Vagina (tissue), 2 donors: ENCODE measurements around the gene FAM200B. TPM values are rescaled to one million over a fixed set of nuclear protein-coding genes. Genes with fewer than 3 reads are reported as not detected.

Source experiments
- DNase-seq, 2 donors: peaks; one replicate each; pipeline ENCODE4 v3.0.0-alpha.2; 2017; ENCODE audit errors: extremely low spot score in 2 of 2
- H3K27ac ChIP-seq: fragments of 200-600 bp; sonication (generic); one replicate; pipeline ENCODE4 v1.5.1; 2019
- H3K27me3 ChIP-seq: fragments of 200-600 bp; sonication (generic); one replicate; pipeline ENCODE4 v1.5.1; 2019
- H3K36me3 ChIP-seq, 2 donors: fragments of 200-600 bp; sonication (generic); one replicate each; pipeline ENCODE4 v1.5.1; 2017 to 2019
- H3K4me1 ChIP-seq: fragments of 200-600 bp; sonication (generic); one replicate; pipeline ENCODE4 v1.5.1; 2019
- H3K4me3 ChIP-seq, 2 donors: fragments of 200-600 bp; sonication (generic); 1 replicate in 1 of 2; 2 replicates in 1 of 2; pipeline ENCODE4 v1.5.1; 2016 to 2019
- H3K9me3 ChIP-seq: fragments of 200-600 bp; sonication (generic); one replicate; pipeline ENCODE4 v1.5.1; 2019
- CTCF ChIP-seq, 3 experiments: fragments of 450-650 bp in 2 of 3; fragments of 200-600 bp in 1 of 3; sonication (generic) in 1 of 3; IDR thresholded peaks; one replicate each; pipeline ENCODE4 v1.5.1; 2017 to 2019; ENCODE audit warnings: antibody characterized with exemption in 3 of 3, mild to moderate bottlenecking in 2 of 3, moderate library complexity in 2 of 3
- POLR2A ChIP-seq, 2 donors: fragments of 450-650 bp; IDR thresholded peaks; one replicate each; pipeline ENCODE4 v1.6.1; 2017; ENCODE audit warnings: antibody characterized with exemption in 2 of 2, mild to moderate bottlenecking in 2 of 2, moderate library complexity in 2 of 2
- POLR2AphosphoS5 ChIP-seq, 2 donors: sonication (generic); formaldehyde crosslinking; IDR thresholded peaks; one replicate each; pipeline ENCODE4 v1.9.0; 2017; ENCODE audit warnings: antibody characterized with exemption in 2 of 2, mild to moderate bottlenecking in 2 of 2, low read depth in 1 of 2; ENCODE audit not compliant: insufficient read depth in 1 of 2
- intact Hi-C: fragments of 100-400 bp; cut with DNase I; formaldehyde crosslinking; loops from one replicate; pipeline ENCODE4 v1.15.1; 2023
- total RNA-seq: library from RNA; depleted of rRNA; stranded (reverse); fragments of >200 nt; gene quantifications from one replicate; pipeline ENCODE4 v1.2.3, GENCODE V29; 2016

FAM200B gene
- total RNA-seq, 1 donor from 2014 or later, result 29.5 TPM

DNA sequence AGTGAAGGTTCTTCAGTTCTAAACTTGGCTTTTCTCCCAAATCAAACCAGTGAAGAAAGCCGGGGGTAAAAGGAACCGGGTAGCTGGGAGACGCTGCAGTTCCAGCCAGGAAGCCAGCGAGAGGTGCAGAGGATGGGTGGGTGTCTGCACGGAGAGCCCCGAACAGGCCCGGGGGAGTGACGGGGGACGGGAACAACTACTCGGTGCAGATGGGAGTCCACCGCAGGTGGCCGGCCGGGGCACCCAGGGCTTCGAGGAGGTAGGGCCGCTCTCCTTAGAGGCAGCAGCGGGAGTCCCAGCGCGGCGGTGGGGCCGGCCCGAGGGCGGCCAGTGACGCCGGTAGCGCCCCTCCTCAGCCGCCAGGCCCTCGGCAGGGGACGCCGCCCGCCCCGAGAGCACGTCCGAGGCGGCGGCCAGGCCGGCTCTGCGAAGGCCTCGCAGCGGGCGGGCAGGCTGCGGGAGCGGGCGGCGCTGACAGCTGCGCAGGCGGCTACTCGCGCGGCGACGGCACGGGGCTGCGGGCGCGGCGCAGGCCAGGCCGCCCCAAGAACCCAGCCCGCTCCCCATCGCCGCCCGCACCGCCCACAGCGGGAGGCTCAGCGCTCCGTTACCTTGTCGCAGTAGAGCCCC, 26.9 kb upstream of the FAM200B start:
- peaks cover 46% of the 10 kb centered on the region for H3K4me1 ChIP-seq

GRCh38 chr4:15655223-15656037, 26.2 kb upstream of the FAM200B start, which contains the start of gene FBXL5:
Gene FBXL5 (minus strand): TSS chr4:15655357. CDS start chr4:15655287, 70 bp downstream.
- peak within 1 kb of the TSS; percentile 99 for H3K27ac ChIP-seq
- H3K36me3 ChIP-seq, result no peaks in the 10 kb centered on the region
- TF ChIP-seq POLR2A (IDR thresholded peaks at IDR 0.05) (peak in 1 of 2 donors; percentile 93), CTCF (IDR thresholded peaks at IDR 0.05) (no peak), POLR2AphosphoS5 (IDR thresholded peaks at IDR 0.05; ENCODE audit: insufficient read depth in 1 of 2, low read depth in 1 of 2) (peak in 1 of 2 donors; percentile 84)
- H3K4me1 ChIP-seq, result peaks cover 38% of the 10 kb centered on the region
- H3K4me3 ChIP-seq, result peak within 1 kb of the TSS; percentile 79 to 96
- DNase-seq, result peak in 1 of 2 donors; percentile 89
- H3K27me3 ChIP-seq, result no peaks in the 10 kb centered on the region
- H3K9me3 ChIP-seq, result no peaks in the 10 kb centered on the region
- intact Hi-C loops, result loop anchor here (10.0 kb wide), 1 partner anchor 181 kb away; no protein-coding TSS in a partner anchor

More for the DNA sequence above, 26.9 kb upstream of the FAM200B start:
- Histone ChIP-seq H3K27ac (peak overlapping the region; percentile 99), H3K36me3 (no peaks in the 10 kb centered on the region), H3K27me3 (no peaks in the 10 kb centered on the region), H3K9me3 (no peaks in the 10 kb centered on the region), H3K4me3 (peak overlapping the region; percentile 79 to 96)
- TF ChIP-seq POLR2AphosphoS5 (IDR thresholded peaks at IDR 0.05; ENCODE audit: insufficient read depth in 1 of 2, low read depth in 1 of 2), result no peak
- intact Hi-C loops, result loop anchor here (5.0 to 10.0 kb wide), 2 partner anchors 180 to 652 kb away; partner anchors contain the start of gene CPEB2
- DNase-seq, result peak in 1 of 2 donors; percentile 90

GRCh38 chr4:15656038-15656470, 25.6 kb upstream of the FAM200B start:
- peaks cover 32% of the 10 kb centered on the region for H3K4me1 ChIP-seq
- intact Hi-C loops, result loop anchor here (10.0 kb wide), 1 partner anchor 181 kb away; no protein-coding TSS in a partner anchor
- H3K9me3 ChIP-seq, result no peaks in the 10 kb centered on the region

GRCh38 chr4:15657366-15657765, 24.3 kb upstream of the FAM200B start:
- TF ChIP-seq POLR2AphosphoS5 (IDR thresholded peaks at IDR 0.05; ENCODE audit: insufficient read depth in 1 of 2, low read depth in 1 of 2) (no peak), CTCF (IDR thresholded peaks at IDR 0.05) (no peak), POLR2A (IDR thresholded peaks at IDR 0.05) (no peak)
- Histone ChIP-seq H3K27ac (no peak overlapping the region), H3K9me3 (no peaks in the 10 kb centered on the region), H3K4me3 (no peak overlapping the region), H3K4me1 (peaks cover 19% of the 10 kb centered on the region), H3K36me3 (no peaks in the 10 kb centered on the region), H3K27me3 (no peaks in the 10 kb centered on the region)
- intact Hi-C loops, result loop anchor here (10.0 kb wide), 1 partner anchor 183 kb away; no protein-coding TSS in a partner anchor
- no peak for DNase-seq

More at GRCh38 chr4:15656038-15656470, 25.6 kb upstream of the FAM200B start:
- DNase-seq, result no peak
- TF ChIP-seq POLR2AphosphoS5 (IDR thresholded peaks at IDR 0.05; ENCODE audit: insufficient read depth in 1 of 2, low read depth in 1 of 2), result no peak
- H3K4me3 ChIP-seq, result peak overlapping the region; percentile 79 to 96
- H3K27me3 ChIP-seq, result no peaks in the 10 kb centered on the region
- no peaks in the 10 kb centered on the region for H3K36me3 ChIP-seq
- peak overlapping the region; percentile 99 for H3K27ac ChIP-seq

- TF ChIP-seq POLR2A (IDR thresholded peaks at IDR 0.05), result no peak
- TF ChIP-seq CTCF (IDR thresholded peaks at IDR 0.05), result no peak
- no peak for TF ChIP-seq POLR2AphosphoS5 (IDR thresholded peaks at IDR 0.05; ENCODE audit: insufficient read depth in 1 of 2, low read depth in 1 of 2)
Measured at GRCh38 chr4:15658136-15658770, 23.4 kb upstream of the FAM200B start.

More at GRCh38 chr4:15658136-15658770, 23.4 kb upstream of the FAM200B start:
- intact Hi-C loops, result loop anchor here (10.0 kb wide), 1 partner anchor 183 kb away; no protein-coding TSS in a partner anchor
- Histone ChIP-seq H3K36me3 (no peaks in the 10 kb centered on the region), H3K27ac (no peak overlapping the region), H3K9me3 (no peaks in the 10 kb centered on the region), H3K4me3 (no peak overlapping the region), H3K4me1 (peaks cover 10% of the 10 kb centered on the region), H3K27me3 (no peaks in the 10 kb centered on the region)
- DNase-seq, result no peak
